Calu3 (cell line): ENCODE measurements around the gene HRH3. TPM values are rescaled to one million over a fixed set of nuclear protein-coding genes. Genes with fewer than 3 reads are reported as not detected.

Experiments
- BruUV-seq: library from RNA; stranded (reverse); fragments of 400-500 nt; replicated peaks from 2 replicates; lab custom pipeline; 2021; lab: Mats Ljungman, UMichigan
- CTCF ChIA-PET: fragments of 300-600 bp; sonication (Branson Sonifier 250); formaldehyde crosslinking; loops from one replicate; lab custom pipeline; 2022; ENCODE audit warnings: antibody characterized with exemption; lab: Charles Lee
- DNase-seq: peaks from one replicate; pipeline ENCODE4 v3.0.0; 2022
- H3K27ac Mint-ChIP-seq: one replicate; pipeline ENCODE4 v1.8.0; 2022; ENCODE audit warnings: mixed read lengths; ENCODE audit not compliant: unreplicated experiment
- H3K27me3 Mint-ChIP-seq: one replicate; pipeline ENCODE4 v1.8.0; 2022; ENCODE audit warnings: mixed read lengths; ENCODE audit not compliant: unreplicated experiment
- H3K36me3 Mint-ChIP-seq: one replicate; pipeline ENCODE4 v1.8.0; 2022; ENCODE audit warnings: mild to moderate bottlenecking, moderate library complexity, mixed read lengths; ENCODE audit not compliant: insufficient read depth, unreplicated experiment
- H3K4me1 Mint-ChIP-seq: one replicate; pipeline ENCODE4 v1.8.0; 2022; ENCODE audit warnings: mild to moderate bottlenecking, low read depth, mixed read lengths; ENCODE audit not compliant: unreplicated experiment
- H3K4me3 Mint-ChIP-seq: one replicate; pipeline ENCODE4 v1.8.0; 2022; ENCODE audit warnings: mild to moderate bottlenecking, low read depth, moderate library complexity, mixed read lengths; ENCODE audit not compliant: unreplicated experiment
- H3K9me3 Mint-ChIP-seq: one replicate; pipeline ENCODE4 v1.8.0; 2022; ENCODE audit warnings: low read depth, mixed read lengths; ENCODE audit not compliant: unreplicated experiment
- CTCF ChIP-seq: fragments of 200-600 bp; IDR thresholded peaks from one replicate; pipeline ENCODE4 v1.8.0; 2022; ENCODE audit warnings: antibody characterized with exemption; ENCODE audit not compliant: unreplicated experiment
- intact Hi-C: fragments of 100-400 bp; cut with micrococcal nuclease; formaldehyde crosslinking; loops from one replicate; pipeline ENCODE4 v1.10.0; 2022; ENCODE audit not compliant: unreplicated experiment
- total RNA-seq: library from RNA; stranded (reverse); gene quantifications from 2 replicates; pipeline ENCODE4 v1.2.3, GENCODE V29; 2022

The HRH3 gene
- total RNA-seq, 1 experiment from 2014 or later: not detected

GRCh38 chr20:62235777-62236157 lies 15.7 kb upstream of the HRH3 start:
- no peak for TF ChIP-seq CTCF
- Mint-ChIP-seq H3K36me3 (peaks cover 37% of the 10 kb centered on the region), H3K4me1 (peaks cover 40% of the 10 kb centered on the region), H3K9me3 (no peaks in the 10 kb centered on the region), H3K4me3 (no peak overlapping the region), H3K27me3 (peaks cover 13% of the 10 kb centered on the region), H3K27ac (no peak overlapping the region)
- DNase-seq: no peak
- no TSS peak for BruUV-seq
- CTCF ChIA-PET: no interaction called here
- intact Hi-C loops: no loop called here

GRCh38 chr20:62235001-62235776 lies 15.1 kb upstream of the HRH3 start:
- CTCF ChIA-PET: no interaction called here
- H3K27me3 Mint-ChIP-seq: peaks cover 13% of the 10 kb centered on the region
- no peak for TF ChIP-seq CTCF
- intact Hi-C loops: no loop called here
- H3K27ac Mint-ChIP-seq: no peak overlapping the region
- peaks cover 37% of the 10 kb centered on the region for H3K36me3 Mint-ChIP-seq
- BruUV-seq: no TSS peak
- no peak overlapping the region for H3K4me3 Mint-ChIP-seq
- H3K4me1 Mint-ChIP-seq: peaks cover 35% of the 10 kb centered on the region
- no peak for DNase-seq
- no peaks in the 10 kb centered on the region for H3K9me3 Mint-ChIP-seq

GRCh38 chr20:62234339-62234738 lies 14.3 kb upstream of the HRH3 start:
- no peak for DNase-seq
- intact Hi-C loops: no loop called here
- Mint-ChIP-seq H3K9me3 (no peaks in the 10 kb centered on the region), H3K27ac (no peak overlapping the region), H3K27me3 (peaks cover 13% of the 10 kb centered on the region), H3K4me1 (peaks cover 26% of the 10 kb centered on the region), H3K36me3 (peaks cover 30% of the 10 kb centered on the region), H3K4me3 (no peak overlapping the region)
- no TSS peak for BruUV-seq
- CTCF ChIA-PET: interaction anchor here (1.2 kb wide), 1 partner anchor 9 kb away, joined by 3 read pairs; no protein-coding TSS in a partner anchor
- TF ChIP-seq CTCF: no peak

GRCh38 chr20:62233684-62234083 lies 13.6 kb upstream of the HRH3 start:
- no TSS peak for BruUV-seq
- CTCF ChIA-PET: interaction anchor here (1.2 kb wide), 1 partner anchor 8 kb away, joined by 3 read pairs; no protein-coding TSS in a partner anchor
- H3K4me1 Mint-ChIP-seq: peaks cover 25% of the 10 kb centered on the region
- peaks cover 13% of the 10 kb centered on the region for H3K27me3 Mint-ChIP-seq
- no peak overlapping the region for H3K4me3 Mint-ChIP-seq
- H3K36me3 Mint-ChIP-seq: peaks cover 23% of the 10 kb centered on the region
- intact Hi-C loops: no loop called here
- no peaks in the 10 kb centered on the region for H3K9me3 Mint-ChIP-seq
- DNase-seq: no peak
- TF ChIP-seq CTCF: no peak
- H3K27ac Mint-ChIP-seq: no peak overlapping the region
